Measurements from ENCODE around the gene IL3RA. TPM values are rescaled to one million over a fixed set of nuclear protein-coding genes. Genes with fewer than 3 reads are reported as not detected.
"Not testable (repeated sequence)": the region's sequence is repeated elsewhere in the genome, so short reads cannot be mapped to it uniquely, and the experiment has no call there.

The IL3RA gene
- total RNA-seq, 1 donor from 2014 or later = 43.0 TPM

GRCh38 chrX:1295550-1295949 is 41.0 kb upstream of the IL3RA start:
- no peak overlapping the region for H3K27ac ChIP-seq
- TF ChIP-seq, protein P1, sequence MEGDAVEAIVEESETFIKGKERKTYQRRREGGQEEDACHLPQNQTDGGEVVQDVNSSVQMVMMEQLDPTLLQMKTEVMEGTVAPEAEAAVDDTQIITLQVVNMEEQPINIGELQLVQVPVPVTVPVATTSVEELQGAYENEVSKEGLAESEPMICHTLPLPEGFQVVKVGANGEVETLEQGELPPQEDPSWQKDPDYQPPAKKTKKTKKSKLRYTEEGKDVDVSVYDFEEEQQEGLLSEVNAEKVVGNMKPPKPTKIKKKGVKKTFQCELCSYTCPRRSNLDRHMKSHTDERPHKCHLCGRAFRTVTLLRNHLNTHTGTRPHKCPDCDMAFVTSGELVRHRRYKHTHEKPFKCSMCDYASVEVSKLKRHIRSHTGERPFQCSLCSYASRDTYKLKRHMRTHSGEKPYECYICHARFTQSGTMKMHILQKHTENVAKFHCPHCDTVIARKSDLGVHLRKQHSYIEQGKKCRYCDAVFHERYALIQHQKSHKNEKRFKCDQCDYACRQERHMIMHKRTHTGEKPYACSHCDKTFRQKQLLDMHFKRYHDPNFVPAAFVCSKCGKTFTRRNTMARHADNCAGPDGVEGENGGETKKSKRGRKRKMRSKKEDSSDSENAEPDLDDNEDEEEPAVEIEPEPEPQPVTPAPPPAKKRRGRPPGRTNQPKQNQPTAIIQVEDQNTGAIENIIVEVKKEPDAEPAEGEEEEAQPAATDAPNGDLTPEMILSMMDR (IDR thresholded peaks at IDR 0.05) = no peak
- no peaks in the 10 kb centered on the region for H3K9me3 ChIP-seq
- no peak overlapping the region for H3K4me3 ChIP-seq
- intact Hi-C loops (cut with DNase I) = no loop called here
- H3K27me3 ChIP-seq = no peaks in the 10 kb centered on the region
- no peaks in the 10 kb centered on the region for H3K36me3 ChIP-seq
- H3K4me1 ChIP-seq = no peaks in the 10 kb centered on the region
- no peak for ATAC-seq
- DNase-seq = no peak

DNA sequence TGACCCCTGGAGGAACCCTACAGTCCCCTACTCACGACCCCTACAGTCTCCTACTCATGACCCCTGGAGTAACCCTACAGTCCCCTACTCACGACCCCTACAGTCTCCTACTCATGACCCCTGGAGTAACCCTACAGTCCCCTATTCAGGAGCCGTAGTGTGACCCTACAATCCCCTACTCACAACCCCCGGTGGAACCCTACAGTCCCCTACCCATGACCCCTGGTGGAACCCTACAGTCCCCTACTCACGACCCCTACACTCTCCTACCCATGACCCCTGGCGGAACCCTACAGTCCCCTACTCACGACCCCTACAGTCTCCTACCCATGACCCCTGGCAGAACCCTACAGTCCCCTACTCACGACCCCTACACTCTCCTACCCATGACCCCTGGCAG is 39.0 kb upstream of the IL3RA start:
- ATAC-seq; intact Hi-C loops (cut with DNase I); H3K36me3 ChIP-seq; H3K4me1 ChIP-seq; H3K27me3 ChIP-seq; H3K9me3 ChIP-seq; H3K27ac ChIP-seq; DNase-seq; H3K4me3 ChIP-seq: not testable (repeated sequence)

GRCh38 chrX:1300449-1300848 is 36.1 kb upstream of the IL3RA start:
- H3K36me3 ChIP-seq = no peaks in the 10 kb centered on the region
- TF ChIP-seq, protein P1 (IDR thresholded peaks at IDR 0.05) = no peak
- no peaks in the 10 kb centered on the region for H3K9me3 ChIP-seq
- no peak for DNase-seq
- intact Hi-C loops (cut with DNase I) = no loop called here
- no peaks in the 10 kb centered on the region for H3K27me3 ChIP-seq
- no peak for ATAC-seq
- no peaks in the 10 kb centered on the region for H3K4me1 ChIP-seq
- H3K27ac ChIP-seq = no peak overlapping the region
- no peak overlapping the region for H3K4me3 ChIP-seq

GRCh38 chrX:1305411-1305810 is 31.2 kb upstream of the IL3RA start:
- TF ChIP-seq, protein P1 (IDR thresholded peaks at IDR 0.05) = no peak
- no peaks in the 10 kb centered on the region for H3K4me1 ChIP-seq
- no peaks in the 10 kb centered on the region for H3K27me3 ChIP-seq
- no peak overlapping the region for H3K27ac ChIP-seq
- ATAC-seq (no peak), DNase-seq (no peak)
- H3K9me3 ChIP-seq = no peaks in the 10 kb centered on the region
- H3K4me3 ChIP-seq = no peak overlapping the region
- no peaks in the 10 kb centered on the region for H3K36me3 ChIP-seq
- intact Hi-C loops (cut with DNase I) = no loop called here

DNA sequence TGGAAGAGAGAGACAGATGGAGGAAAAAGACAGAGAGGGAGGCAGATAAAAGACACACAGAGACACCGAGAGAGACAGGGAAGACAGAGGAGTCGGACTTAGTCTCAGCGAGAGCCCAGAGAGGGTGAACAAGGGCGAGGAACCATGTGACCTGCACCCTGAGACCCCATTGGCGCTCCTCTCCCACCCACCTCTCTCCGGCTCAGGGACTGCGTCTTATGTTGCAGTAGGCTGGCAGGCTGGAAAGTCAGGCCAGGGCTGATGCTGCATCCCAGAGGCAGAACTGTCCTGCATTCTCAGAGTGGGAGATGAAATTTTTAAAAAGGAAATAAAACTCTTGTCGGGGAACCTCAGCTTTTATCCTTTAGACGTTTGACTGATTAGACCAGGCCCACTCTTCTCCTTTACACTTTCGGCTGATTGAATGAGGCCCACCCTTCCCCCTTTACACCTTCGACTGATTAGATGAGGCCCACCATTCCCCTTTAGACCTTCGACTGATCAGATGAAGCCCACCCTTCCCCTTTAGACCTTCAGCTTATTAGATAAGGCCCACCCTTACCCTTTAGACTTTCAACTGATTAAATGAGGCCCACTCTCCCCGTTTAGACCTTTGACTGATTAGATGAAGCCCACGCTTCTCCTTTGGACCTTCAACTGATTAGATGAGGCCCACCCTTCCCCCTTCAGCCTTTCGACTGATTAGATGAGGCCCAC is 29.5 kb upstream of the IL3RA start:
- ATAC-seq = peak; percentile 27
- TF ChIP-seq, protein P1 (IDR thresholded peaks at IDR 0.05) = no peak
- no peaks in the 10 kb centered on the region for H3K4me1 ChIP-seq

GRCh38 chrX:1307626-1308340 is 28.8 kb upstream of the IL3RA start:
- intact Hi-C loops (cut with DNase I) = no loop called here
- ATAC-seq = no peak

More for the DNA sequence above, 29.5 kb upstream of the IL3RA start:
- H3K9me3 ChIP-seq = no peaks in the 10 kb centered on the region
- H3K27me3 ChIP-seq = no peaks in the 10 kb centered on the region
- intact Hi-C loops (cut with DNase I) = no loop called here
- H3K36me3 ChIP-seq = no peaks in the 10 kb centered on the region
- no peak overlapping the region for H3K27ac ChIP-seq
- DNase-seq = no peak
- no peak overlapping the region for H3K4me3 ChIP-seq

More at GRCh38 chrX:1307626-1308340, 28.8 kb upstream of the IL3RA start:
- no peak for DNase-seq
- H3K4me1 ChIP-seq = no peaks in the 10 kb centered on the region
- no peaks in the 10 kb centered on the region for H3K36me3 ChIP-seq
- no peak overlapping the region for H3K27ac ChIP-seq
- H3K4me3 ChIP-seq = no peak overlapping the region
- TF ChIP-seq, protein P1 (IDR thresholded peaks at IDR 0.05) = no peak
- no peaks in the 10 kb centered on the region for H3K27me3 ChIP-seq
- H3K9me3 ChIP-seq = no peaks in the 10 kb centered on the region
